IMR-90 (cell line): ENCODE data around the gene CTAG1A. TPM values are rescaled to one million over a fixed set of nuclear protein-coding genes. Genes with fewer than 3 reads are reported as not detected.
A peak's percentile ranks its signal among the peaks of the same experiment; 100 is the strongest.

Source experiments
- ATAC-seq: fragments of 200-7000 bp; cut with Tn5 transposase; 2 replicates; pipeline ENCODE4 v1.9.1; 2020; ENCODE audit warnings: low read depth, mild to moderate bottlenecking, moderate library complexity
- BruUV-seq: library from RNA; stranded (reverse); fragments of 400-500 nt; replicated peaks from 2 replicates; lab custom pipeline; 2021; lab: Mats Ljungman, UMichigan
- CTCF ChIA-PET: fragments of 300-600 bp; formaldehyde crosslinking; extraction: SDS; loops from one replicate; lab custom pipeline; 2021; ENCODE audit warnings: antibody characterized with exemption; lab: Yijun Ruan, JAX
- POLR2A ChIA-PET: fragments of 300-600 bp; sonication (Branson Sonifier 250); formaldehyde crosslinking; loops from one replicate; lab custom pipeline; 2022; ENCODE audit warnings: antibody characterized with exemption; ENCODE audit not compliant: unreplicated experiment; lab: Charles Lee
- DNase-seq: peaks from one replicate; pipeline ENCODE4 v3.0.0; 2013
- H2AFZ ChIP-seq: replicated peaks from 2 replicates; pipeline ENCODE3; 2013; ENCODE audit warnings: low read length, mild to moderate bottlenecking; ENCODE audit not compliant: poor library complexity
- H2AK5ac ChIP-seq: 2 replicates; pipeline ENCODE4 v1.6.1; 2013; ENCODE audit warnings: low read depth, low read length, inconsistent platforms
- H2AK9ac ChIP-seq: replicated peaks from 2 replicates; pipeline ENCODE3; 2013; ENCODE audit warnings: mild to moderate bottlenecking, low read depth, low read length, moderate library complexity; ENCODE audit not compliant: poor library complexity
- H2BK120ac ChIP-seq: 2 replicates; pipeline ENCODE4 v1.6.1; 2013; ENCODE audit warnings: low read depth, low read length, inconsistent platforms
- H2BK15ac ChIP-seq: 3 replicates; pipeline ENCODE4 v1.6.1; 2013; ENCODE audit warnings: low read depth, low read length, inconsistent platforms
- H2BK20ac ChIP-seq: 2 replicates; pipeline ENCODE4 v1.6.1; 2013; ENCODE audit warnings: low read depth, mild to moderate bottlenecking, inconsistent platforms, low read length, moderate library complexity
- H2BK5ac ChIP-seq: 2 replicates; pipeline ENCODE4 v1.6.1; 2013; ENCODE audit warnings: mild to moderate bottlenecking, low read depth, low read length, inconsistent platforms; ENCODE audit not compliant: poor library complexity, severe bottlenecking
- H3K14ac ChIP-seq: replicated peaks from 2 replicates; pipeline ENCODE4 v1.6.1; 2013; ENCODE audit warnings: low read depth, low read length, inconsistent platforms
- H3K18ac ChIP-seq: 2 replicates; pipeline ENCODE4 v1.6.1; 2013; ENCODE audit warnings: low read depth, low read length, control low read depth
- H3K23ac ChIP-seq: 2 replicates; pipeline ENCODE4 v1.6.1; 2013; ENCODE audit warnings: low read depth, low read length, inconsistent platforms
- H3K27ac ChIP-seq: 2 replicates; pipeline ENCODE4 v1.5.1; 2013; ENCODE audit warnings: mild to moderate bottlenecking, control low read depth, low read length; ENCODE audit not compliant: insufficient read depth
- H3K27me3 ChIP-seq: 2 replicates; pipeline ENCODE4 v1.6.1; 2013; ENCODE audit warnings: low read length; ENCODE audit not compliant: control insufficient read depth, insufficient read depth
- H3K36me3 ChIP-seq: 2 replicates; pipeline ENCODE4 v1.6.1; 2013; ENCODE audit warnings: low read length, mixed read lengths; ENCODE audit not compliant: control insufficient read depth, insufficient read depth
- H3K4ac ChIP-seq: 2 replicates; pipeline ENCODE4 v1.6.1; 2013; ENCODE audit warnings: low read depth, low read length, inconsistent platforms
- H3K4me1 ChIP-seq: 2 replicates; pipeline ENCODE4 v1.6.1; 2013; ENCODE audit warnings: low read length, mixed read lengths; ENCODE audit not compliant: control insufficient read depth, insufficient read depth
- H3K4me2 ChIP-seq: 2 replicates; pipeline ENCODE4 v1.6.1; 2013; ENCODE audit warnings: low read depth, mild to moderate bottlenecking, control low read depth, low read length, moderate library complexity
- H3K4me3 ChIP-seq: 2 replicates; pipeline ENCODE4 v1.5.1; 2013; ENCODE audit warnings: low read depth, mild to moderate bottlenecking, control low read depth, low read length, moderate library complexity; ENCODE audit not compliant: insufficient read depth
- H3K56ac ChIP-seq: 2 replicates; pipeline ENCODE4 v1.6.1; 2013; ENCODE audit warnings: low read length, inconsistent platforms; ENCODE audit not compliant: insufficient read depth; ENCODE audit errors: extremely low read depth
- H3K79me1 ChIP-seq, 2 experiments: 2 replicates each; pipeline ENCODE4 v1.6.1; 2013; ENCODE audit warnings: low read length in 2 of 2, inconsistent platforms in 1 of 2, low read depth in 1 of 2
- H3K9ac ChIP-seq: 2 replicates; pipeline ENCODE4 v1.6.1; 2013; ENCODE audit warnings: low read depth, low read length, control low read depth
- H3K9me1 ChIP-seq: 2 replicates; pipeline ENCODE4 v1.6.1; 2013; ENCODE audit warnings: low read length, inconsistent platforms; ENCODE audit not compliant: insufficient read depth
- H3K9me3 ChIP-seq: 2 replicates; pipeline ENCODE4 v1.6.1; 2013; ENCODE audit warnings: low read length; ENCODE audit not compliant: control insufficient read depth, insufficient read depth
- H4K20me1 ChIP-seq: 2 replicates; pipeline ENCODE4 v1.6.1; 2013; ENCODE audit warnings: low read length, inconsistent platforms; ENCODE audit not compliant: insufficient read depth
- H4K5ac ChIP-seq: 2 replicates; pipeline ENCODE4 v1.6.1; 2013; ENCODE audit warnings: mild to moderate bottlenecking, low read depth, low read length, control low read depth
- H4K8ac ChIP-seq, 2 experiments: 2 replicates each; pipeline ENCODE4 v1.6.1; 2013; ENCODE audit warnings: low read depth in 2 of 2, low read length in 2 of 2, control low read depth in 1 of 2, inconsistent platforms in 1 of 2
- H4K91ac ChIP-seq: 2 replicates; pipeline ENCODE4 v1.6.1; 2013; ENCODE audit warnings: low read depth, low read length, inconsistent platforms; ENCODE audit not compliant: insufficient read depth
- CEBPB ChIP-seq: IDR thresholded peaks from 2 replicates; pipeline ENCODE4 v1.6.1; 2012; ENCODE audit warnings: low read depth, low read length, improper control_type of control experiment
- FOS ChIP-seq: fragments of 150-350 bp; IDR thresholded peaks from 2 replicates; pipeline ENCODE4 v1.6.1; 2016; ENCODE audit warnings: low read depth, low read length
- MAFK ChIP-seq: IDR thresholded peaks from 2 replicates; pipeline ENCODE4 v1.6.1; 2012; ENCODE audit warnings: low read depth, low read length, improper control_type of control experiment
- MAZ ChIP-seq: IDR thresholded peaks from 2 replicates; pipeline ENCODE4 v1.6.1; 2012; ENCODE audit warnings: low read depth, mild to moderate bottlenecking, low read length, improper control_type of control experiment, moderate library complexity, borderline replicate concordance
- MXI1 ChIP-seq: IDR thresholded peaks from 2 replicates; pipeline ENCODE4 v1.6.1; 2012; ENCODE audit warnings: low read depth, mild to moderate bottlenecking, low read length, moderate library complexity, borderline replicate concordance
- NFE2L2 ChIP-seq: fragments of 150-350 bp; IDR thresholded peaks from 2 replicates; pipeline ENCODE4 v1.6.1; 2016; ENCODE audit warnings: low read depth, mild to moderate bottlenecking, low read length
- RAD21 ChIP-seq: IDR thresholded peaks from 2 replicates; pipeline ENCODE4 v1.6.1; 2012; ENCODE audit warnings: low read length, improper control_type of control experiment
- RCOR1 ChIP-seq: IDR thresholded peaks from 2 replicates; pipeline ENCODE4 v1.6.1; 2012; ENCODE audit warnings: mild to moderate bottlenecking, low read length, improper control_type of control experiment; ENCODE audit not compliant: insufficient replicate concordance
- USF2 ChIP-seq: fragments of 150-350 bp; IDR thresholded peaks from 2 replicates; pipeline ENCODE4 v1.6.1; 2017; ENCODE audit warnings: mild to moderate bottlenecking, antibody characterized with exemption, low read length, low read depth
- WGBS, 2 experiments: methylation state at CpG; one replicate each; pipeline versions ENCODE4 v1.1.5 to v1.1.7; 2013; ENCODE audit warnings: missing lambda C conversion rate in 2 of 2; ENCODE audit not compliant: insufficient read length in 1 of 2; ENCODE audit errors: extremely low coverage in 2 of 2; 5-methylcytosine and 5-hydroxymethylcytosine counted together
- dilution Hi-C: fragments of 300-500 bp; cut with HindIII; formaldehyde crosslinking; loops from one replicate; pipeline ENCODE4 v1.14.3; 2018; ENCODE audit warnings: low sequenced_read_pairs; ENCODE audit not compliant: unreplicated experiment
- in situ Hi-C: fragments of 300-500 bp; cut with MboI; formaldehyde crosslinking; loops from 3 replicates; pipeline ENCODE4 v1.14.3; 2019; ENCODE audit warnings: low sequenced_read_pairs, inconsistent platforms, mixed read lengths
- intact Hi-C: fragments of 100-400 bp; cut with micrococcal nuclease; formaldehyde crosslinking; loops from 2 replicates; pipeline ENCODE4 v1.10.0; 2022
- polyA plus RNA-seq, 3 experiments: library from polyadenylated mRNA; depleted of rRNA; stranded (reverse); fragments of >200 nt; gene quantifications; 2 replicates each; pipeline ENCODE4 v1.2.3, GENCODE V29; 2012; ENCODE audit warnings: low replicate concordance in 1 of 3
- total RNA-seq: library from RNA; depleted of rRNA; stranded (reverse); fragments of >200 nt; gene quantifications from 2 replicates; pipeline ENCODE4 v1.2.3, GENCODE V29; 2012
- TF ChIP-seq, protein P1 (sequence below): conservative IDR thresholded peaks from 2 replicates; pipeline ENCODE4 v1.5.1; 2012; ENCODE audit warnings: mild to moderate bottlenecking, low read depth, low read length, improper control_type of control experiment

CTAG1A gene
- total and polyA plus RNA-seq, 2 of the 4 experiments (the other 2 are of a cell fraction) = not detected

GRCh38 chrX:154541896-154542722, 42.8 kb upstream of the CTAG1A start:
- H3K9me3 ChIP-seq = no peaks in the 10 kb centered on the region
- peak overlapping the region; percentile 100 for H3K4ac ChIP-seq
- peak overlapping the region; percentile 100 for H4K5ac ChIP-seq
- peak; percentile 94 for DNase-seq
- peak overlapping the region; percentile 96; the same call in 1 of the 3 replicates for H2BK15ac ChIP-seq
- BruUV-seq = no TSS peak
- H3K27ac ChIP-seq = peak overlapping the region; percentile 99
- H3K4me2 ChIP-seq = peak overlapping the region; percentile 67
- no CpG with 5 or more reads among the region's 12 CpGs for WGBS, 2 experiments
- peaks cover 8 to 58% of the 10 kb centered on the region in 2 experiments; a peak in 3 of 4 replicates for H3K79me1 ChIP-seq
- peak overlapping the region; percentile 76 for H2AFZ ChIP-seq
- peaks cover 23% of the 10 kb centered on the region for H3K4me1 ChIP-seq
- dilution Hi-C loops (no loop called here), intact Hi-C loops (no loop called here), in situ Hi-C loops (loop anchor here (25.0 kb wide), 1 partner anchor 1580 kb away; no protein-coding TSS in a partner anchor)
- H3K56ac ChIP-seq = peak overlapping the region; percentile 89; the same call in 1 of the 2 replicates
- H2BK5ac ChIP-seq = peak overlapping the region; percentile 99
- ChIA-PET CTCF (interaction anchor here (1.6 to 1.7 kb wide), 2 partner anchors 15 to 143 kb away, joined by 3 to 5 read pairs; no protein-coding TSS in a partner anchor), POLR2A (no interaction called here)
- peaks cover 4% of the 10 kb centered on the region; the same call in 1 of the 2 replicates for H4K20me1 ChIP-seq
- H4K8ac ChIP-seq = peak overlapping the region; percentile 86 to 98
- peak overlapping the region; percentile 56 for H3K9ac ChIP-seq
- peak overlapping the region; percentile 98 for H2AK9ac ChIP-seq
- peak overlapping the region; percentile 100 for H2BK120ac ChIP-seq
- peak; percentile 56 for ATAC-seq
- peak overlapping the region; percentile 99 for H2AK5ac ChIP-seq
- peak; percentile 69; the same call in 1 of the 2 replicates for TF ChIP-seq MAZ
- TF ChIP-seq CEBPB = no peak
- TF ChIP-seq USF2 = no peak
- TF ChIP-seq MXI1 = no peak
- TF ChIP-seq, protein P1, sequence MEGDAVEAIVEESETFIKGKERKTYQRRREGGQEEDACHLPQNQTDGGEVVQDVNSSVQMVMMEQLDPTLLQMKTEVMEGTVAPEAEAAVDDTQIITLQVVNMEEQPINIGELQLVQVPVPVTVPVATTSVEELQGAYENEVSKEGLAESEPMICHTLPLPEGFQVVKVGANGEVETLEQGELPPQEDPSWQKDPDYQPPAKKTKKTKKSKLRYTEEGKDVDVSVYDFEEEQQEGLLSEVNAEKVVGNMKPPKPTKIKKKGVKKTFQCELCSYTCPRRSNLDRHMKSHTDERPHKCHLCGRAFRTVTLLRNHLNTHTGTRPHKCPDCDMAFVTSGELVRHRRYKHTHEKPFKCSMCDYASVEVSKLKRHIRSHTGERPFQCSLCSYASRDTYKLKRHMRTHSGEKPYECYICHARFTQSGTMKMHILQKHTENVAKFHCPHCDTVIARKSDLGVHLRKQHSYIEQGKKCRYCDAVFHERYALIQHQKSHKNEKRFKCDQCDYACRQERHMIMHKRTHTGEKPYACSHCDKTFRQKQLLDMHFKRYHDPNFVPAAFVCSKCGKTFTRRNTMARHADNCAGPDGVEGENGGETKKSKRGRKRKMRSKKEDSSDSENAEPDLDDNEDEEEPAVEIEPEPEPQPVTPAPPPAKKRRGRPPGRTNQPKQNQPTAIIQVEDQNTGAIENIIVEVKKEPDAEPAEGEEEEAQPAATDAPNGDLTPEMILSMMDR = no peak
- TF ChIP-seq RCOR1 = no peak
- peak; percentile 77 for TF ChIP-seq FOS
- TF ChIP-seq MAFK = peak; percentile 87
- TF ChIP-seq NFE2L2 = peak; percentile 99
- TF ChIP-seq RAD21 = no peak
- H4K91ac ChIP-seq = peak overlapping the region; percentile 99
- peak overlapping the region; percentile 99 for H2BK20ac ChIP-seq
- H3K27me3 ChIP-seq = no peaks in the 10 kb centered on the region
- peaks cover 40% of the 10 kb centered on the region for H3K36me3 ChIP-seq
- peak overlapping the region; percentile 100 for H3K23ac ChIP-seq
- peaks cover 19% of the 10 kb centered on the region for H3K9me1 ChIP-seq
- peak overlapping the region; percentile 99 for H3K18ac ChIP-seq
- H3K14ac ChIP-seq = peak overlapping the region; percentile 98
- H3K4me3 ChIP-seq = peak overlapping the region; percentile 10; the same call in 1 of the 2 replicates
